NCI-H2107 treated with DMSO at 0.1 percent for 48 hours (cell line): ENCODE measurements around the gene PHLDA2.

ENCODE experiments used
- DNase-seq: peaks from one replicate; lab custom pipeline; 2025; ENCODE audit not compliant: unreplicated experiment; lab: John Stamatoyannopoulos, UW

PHLDA2 gene

DNA sequence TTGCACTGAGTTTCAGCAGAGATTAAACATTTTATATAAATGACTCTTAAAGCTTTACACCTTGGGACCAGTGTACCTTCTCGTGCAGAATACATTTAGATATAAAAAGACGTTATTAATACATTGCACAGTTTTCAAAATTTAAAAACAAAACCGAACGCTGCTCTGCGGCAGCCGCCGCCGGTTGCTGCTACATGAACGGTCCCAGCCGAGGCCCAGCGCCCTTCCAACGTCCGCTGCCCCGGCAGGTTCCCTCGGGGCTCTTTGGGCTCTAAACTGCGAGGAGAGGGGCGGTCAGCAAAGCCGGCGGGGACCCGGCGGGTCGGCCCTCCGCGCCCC is 45.6 kb downstream of the PHLDA2 start:
- DNase-seq, result no peak

- DNase-seq, result no peak
Measured at GRCh38 chr11:2882396-2883110, 46.7 kb downstream of the PHLDA2 start.

DNA sequence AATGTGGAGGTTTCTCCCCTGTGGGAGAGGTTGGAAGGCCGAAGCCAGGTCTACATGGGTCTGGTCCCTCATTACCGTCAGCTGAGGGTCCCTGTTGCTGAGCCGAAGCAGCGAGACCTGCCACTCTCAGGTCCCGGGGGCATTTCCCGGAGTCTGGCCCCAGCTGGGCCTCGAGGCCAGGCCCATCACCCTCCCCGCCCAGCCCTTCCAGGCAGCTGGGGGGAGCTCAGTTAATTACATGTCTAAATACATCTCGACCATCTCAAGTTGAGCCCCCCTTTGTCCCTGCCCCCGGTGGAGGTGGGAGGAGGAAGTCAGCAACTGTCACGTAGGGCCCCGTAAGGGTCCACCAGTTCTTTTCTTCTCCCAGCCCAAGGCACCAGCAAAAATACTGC is 47.2 kb downstream of the PHLDA2 start:
- no peak for DNase-seq

DNA sequence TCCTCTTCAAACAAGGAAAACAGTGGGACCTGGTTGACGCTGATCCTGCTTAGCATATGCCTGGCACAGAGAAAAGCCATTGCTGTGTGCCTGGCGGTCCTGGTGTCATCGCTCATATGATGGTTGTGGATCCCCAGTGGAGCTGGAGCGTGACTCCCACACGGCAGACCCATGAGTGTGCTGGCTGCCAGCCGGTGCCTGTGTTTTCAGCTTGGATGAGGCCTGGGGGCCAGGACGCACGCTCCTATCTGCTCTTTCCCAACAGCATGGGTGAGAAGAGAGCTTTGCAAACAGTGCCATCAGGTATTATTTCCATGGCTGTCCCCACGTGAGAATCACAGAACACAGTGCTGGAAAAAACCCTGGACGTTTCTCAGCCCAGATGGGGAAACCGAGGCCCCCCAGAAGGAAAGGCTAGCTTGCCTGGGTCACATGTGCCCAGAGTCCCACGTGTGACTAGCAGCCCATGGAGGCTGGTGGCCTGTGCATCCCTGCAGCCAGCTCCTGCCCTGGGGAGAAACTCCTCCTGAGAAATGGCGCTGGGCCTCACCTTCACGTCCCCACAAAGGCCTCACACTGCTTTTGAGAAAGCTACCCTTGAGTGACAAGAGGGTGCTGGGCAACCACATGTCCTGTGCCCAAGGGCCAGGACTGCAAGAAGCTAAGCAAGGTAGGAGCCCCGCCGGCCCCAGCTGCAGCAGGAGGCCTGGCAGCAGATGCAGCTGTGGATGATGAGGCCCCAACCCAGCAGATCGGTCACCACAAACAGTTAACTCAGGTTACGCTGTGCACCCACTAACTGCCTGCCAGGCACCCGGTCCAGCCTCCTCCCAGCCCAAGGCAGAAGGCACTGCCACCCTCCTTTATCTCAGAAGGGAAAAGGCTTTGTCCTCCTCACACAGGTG is 47.9 kb downstream of the PHLDA2 start:
- DNase-seq, result no peak

- no peak for DNase-seq
Measured at GRCh38 chr11:2880646-2881045, 48.6 kb downstream of the PHLDA2 start.

DNA sequence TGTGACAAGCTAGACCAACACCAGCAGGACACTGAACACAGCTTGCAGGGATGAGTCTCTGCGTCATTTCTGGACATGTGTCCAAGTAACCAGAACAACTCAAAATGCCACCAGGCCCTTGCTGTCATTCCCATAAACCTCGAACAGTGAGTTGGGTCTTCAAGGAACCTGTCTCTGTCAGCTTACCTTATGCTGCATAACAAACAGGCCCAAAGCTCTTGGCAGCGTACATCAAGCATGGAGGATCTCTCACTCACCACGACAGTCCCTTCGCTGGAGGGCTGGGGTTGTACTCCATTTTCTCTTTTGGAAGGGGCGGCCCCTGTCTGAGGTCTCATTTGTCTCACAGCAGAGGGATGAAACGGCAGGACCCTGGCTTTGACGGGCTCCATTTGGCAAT is 50.4 kb downstream of the PHLDA2 start:
- DNase-seq, result no peak
